ENCODE measurements around the gene NDUFA5.

The NDUFA5 gene

GRCh38 chr7:123557398-123558288, at the start of gene NDUFA5:
NDUFA5 (minus strand) TSS chr7:123557818; CDS start chr7:123557795, 23 bp downstream.
- peak; percentile 90 for DNase-seq (ENCODE audit: low read depth, low spot score)
- H3K27ac ChIP-seq: peak within 1 kb of the TSS; percentile 28

GRCh38 chr7:123604739-123605138, 47.1 kb upstream of the NDUFA5 start:
- H3K27ac ChIP-seq: no peak overlapping the region
- DNase-seq (ENCODE audit: low read depth, low spot score): no peak

GRCh38 chr7:123602648-123603047, 45.0 kb upstream of the NDUFA5 start:
- no peak for DNase-seq (ENCODE audit: low read depth, low spot score)
- H3K27ac ChIP-seq: no peak overlapping the region

- no peak within 1 kb of the TSS for H3K27ac ChIP-seq
- no peak for DNase-seq (ENCODE audit: low read depth, low spot score)
Measured at GRCh38 chr7:123601530-123601929, 43.9 kb upstream of the NDUFA5 start, which contains the start of gene ASB15. ASB15 (plus strand) TSS chr7:123601821; CDS start chr7:123614503, 12,682 bp downstream.

GRCh38 chr7:123600876-123601275, 43.3 kb upstream of the NDUFA5 start:
- H3K27ac ChIP-seq: no peak overlapping the region
- DNase-seq (ENCODE audit: low read depth, low spot score): no peak

GRCh38 chr7:123599766-123600165, 42.1 kb upstream of the NDUFA5 start:
- DNase-seq (ENCODE audit: low read depth, low spot score): no peak
- no peak overlapping the region for H3K27ac ChIP-seq

- no peak for DNase-seq (ENCODE audit: low read depth, low spot score)
- no peak overlapping the region for H3K27ac ChIP-seq
Measured at GRCh38 chr7:123598657-123599056, 41.0 kb upstream of the NDUFA5 start.

- H3K27ac ChIP-seq: no peak overlapping the region
- peak; percentile 8 for DNase-seq (ENCODE audit: low read depth, low spot score)
Measured at GRCh38 chr7:123594813-123595241, 37.2 kb upstream of the NDUFA5 start.

GRCh38 chr7:123588376-123588775, 30.8 kb upstream of the NDUFA5 start:
- no peak for DNase-seq (ENCODE audit: low read depth, low spot score)
- H3K27ac ChIP-seq: no peak overlapping the region

- H3K27ac ChIP-seq: no peak overlapping the region
- DNase-seq (ENCODE audit: low read depth, low spot score): no peak
Measured at GRCh38 chr7:123583821-123584220, 26.2 kb upstream of the NDUFA5 start.

GRCh38 chr7:123581162-123581459, 23.5 kb upstream of the NDUFA5 start:
- H3K27ac ChIP-seq: no peak overlapping the region
- no peak for DNase-seq (ENCODE audit: low read depth, low spot score)

- DNase-seq (ENCODE audit: low read depth, low spot score): peak; percentile 3
- H3K27ac ChIP-seq: no peak overlapping the region
Measured at GRCh38 chr7:123580406-123581161, 23.0 kb upstream of the NDUFA5 start.

- no peak for DNase-seq (ENCODE audit: low read depth, low spot score)
- no peak overlapping the region for H3K27ac ChIP-seq
Measured at GRCh38 chr7:123579416-123579815, 21.8 kb upstream of the NDUFA5 start.

- no peak for DNase-seq (ENCODE audit: low read depth, low spot score)
- no peak overlapping the region for H3K27ac ChIP-seq
Measured at GRCh38 chr7:123573896-123574467, 16.4 kb upstream of the NDUFA5 start.

- DNase-seq (ENCODE audit: low read depth, low spot score): no peak
- no peak overlapping the region for H3K27ac ChIP-seq
Measured at GRCh38 chr7:123573341-123573740, 15.7 kb upstream of the NDUFA5 start.

GRCh38 chr7:123571684-123572083, 14.1 kb upstream of the NDUFA5 start:
- DNase-seq (ENCODE audit: low read depth, low spot score): peak; percentile 5
- H3K27ac ChIP-seq: peak overlapping the region; percentile 28

- peak overlapping the region; percentile 28 for H3K27ac ChIP-seq
- no peak for DNase-seq (ENCODE audit: low read depth, low spot score)
Measured at GRCh38 chr7:123571187-123571586, 13.6 kb upstream of the NDUFA5 start.

- peak overlapping the region; percentile 28 for H3K27ac ChIP-seq
- peak; percentile 51 for DNase-seq (ENCODE audit: low read depth, low spot score)
Measured at GRCh38 chr7:123570390-123571182, 13.0 kb upstream of the NDUFA5 start.

- H3K27ac ChIP-seq: no peak overlapping the region
- DNase-seq (ENCODE audit: low read depth, low spot score): no peak
Measured at GRCh38 chr7:123569352-123570010, 11.9 kb upstream of the NDUFA5 start.

GRCh38 chr7:123562121-123562520, 4.5 kb upstream of the NDUFA5 start:
- DNase-seq (ENCODE audit: low read depth, low spot score): no peak
- no peak overlapping the region for H3K27ac ChIP-seq
